ENCODE results near the gene JAKMIP1.

Gene JAKMIP1

GRCh38 chr4:6122496-6122895, 77.9 kb downstream of the JAKMIP1 start:
- no peak for DNase-seq (ENCODE audit: extremely low read depth, low read depth)
- no peak overlapping the region for H3K4me3 ChIP-seq (replicated peaks; ENCODE audit: low read depth, low read length)
- no peak for TF ChIP-seq CTCF (IDR thresholded peaks at IDR 0.05; ENCODE audit: low read depth, low read length, missing control alignments)

- TF ChIP-seq CTCF (IDR thresholded peaks at IDR 0.05; ENCODE audit: low read depth, low read length, missing control alignments), result no peak
- no peak for DNase-seq (ENCODE audit: extremely low read depth, low read depth)
- no peak overlapping the region for H3K4me3 ChIP-seq (replicated peaks; ENCODE audit: low read depth, low read length)
Measured at GRCh38 chr4:6121941-6122340, 78.4 kb downstream of the JAKMIP1 start.

GRCh38 chr4:6121276-6121850, 79.0 kb downstream of the JAKMIP1 start:
- H3K4me3 ChIP-seq (replicated peaks; ENCODE audit: low read depth, low read length), result no peak overlapping the region
- no peak for TF ChIP-seq CTCF (IDR thresholded peaks at IDR 0.05; ENCODE audit: low read depth, low read length, missing control alignments)
- no peak for DNase-seq (ENCODE audit: extremely low read depth, low read depth)

- H3K4me3 ChIP-seq (replicated peaks; ENCODE audit: low read depth, low read length), result no peak overlapping the region
- no peak for TF ChIP-seq CTCF (IDR thresholded peaks at IDR 0.05; ENCODE audit: low read depth, low read length, missing control alignments)
- DNase-seq (ENCODE audit: extremely low read depth, low read depth), result no peak
Measured at GRCh38 chr4:6120361-6120760, 80.0 kb downstream of the JAKMIP1 start.

GRCh38 chr4:6119507-6120020, 80.8 kb downstream of the JAKMIP1 start:
- no peak for TF ChIP-seq CTCF (IDR thresholded peaks at IDR 0.05; ENCODE audit: low read depth, low read length, missing control alignments)
- no peak for DNase-seq (ENCODE audit: extremely low read depth, low read depth)
- H3K4me3 ChIP-seq (replicated peaks; ENCODE audit: low read depth, low read length), result no peak overlapping the region

- H3K4me3 ChIP-seq (replicated peaks; ENCODE audit: low read depth, low read length), result no peak overlapping the region
- no peak for TF ChIP-seq CTCF (IDR thresholded peaks at IDR 0.05; ENCODE audit: low read depth, low read length, missing control alignments)
- DNase-seq (ENCODE audit: extremely low read depth, low read depth), result no peak
Measured at GRCh38 chr4:6118201-6118600, 82.1 kb downstream of the JAKMIP1 start.
